H1 (cell line): ENCODE measurements around the gene POLN. TPM values are rescaled to one million over a fixed set of nuclear protein-coding genes. Genes with fewer than 3 reads are reported as not detected.

Experiments used
- CTCF ChIA-PET: fragments of 300-600 bp; sonication (Branson Sonifier 250); formaldehyde crosslinking; loops from one replicate; lab custom pipeline; 2021; ENCODE audit not compliant: partially characterized antibody; lab: Charles Lee
- POLR2A ChIA-PET: fragments of 300-600 bp; sonication (Branson Sonifier 250); formaldehyde crosslinking; loops from one replicate; lab custom pipeline; 2021; ENCODE audit warnings: inconsistent platforms; ENCODE audit not compliant: partially characterized antibody; lab: Charles Lee
- DNase-seq, 2 experiments: peaks; one replicate each; pipeline versions ENCODE4 v3.0.0 to v3.0.0-alpha.2; 2010 to 2022; ENCODE audit warnings: low spot score in 2 of 2, low read depth in 1 of 2, mixed read lengths in 1 of 2
- FAIRE-seq: peaks from 2 replicates; lab custom pipeline; 2011; peaks lifted over from hg19 to GRCh38; lab: Jason Lieb, UNC
- H2AFZ ChIP-seq: 2 replicates; pipeline ENCODE4 v1.8.1; 2012; ENCODE audit warnings: low read length, inconsistent platforms
- H2AK5ac ChIP-seq: 2 replicates; pipeline ENCODE4 v1.6.1; 2013; ENCODE audit warnings: low read depth, low read length
- H2BK120ac ChIP-seq: replicated peaks from 2 replicates; pipeline ENCODE3; 2013; ENCODE audit warnings: low read depth, low read length, inconsistent platforms
- H2BK12ac ChIP-seq: 2 replicates; pipeline ENCODE4 v1.6.1; 2013; ENCODE audit warnings: low read depth, low read length
- H2BK15ac ChIP-seq: 2 replicates; pipeline ENCODE4 v1.6.1; 2013; ENCODE audit warnings: low read length
- H2BK20ac ChIP-seq: 2 replicates; pipeline ENCODE4 v1.6.1; 2013; ENCODE audit warnings: low read length
- H2BK5ac ChIP-seq: 2 replicates; pipeline ENCODE4 v1.6.1; 2013; ENCODE audit warnings: low read depth, low read length
- H3K14ac ChIP-seq: 2 replicates; pipeline ENCODE4 v1.6.1; 2013; ENCODE audit warnings: inconsistent platforms; ENCODE audit not compliant: insufficient read length
- H3K18ac ChIP-seq: 2 replicates; pipeline ENCODE4 v1.6.1; 2013; ENCODE audit warnings: low read length; ENCODE audit errors: extremely low read depth
- H3K23ac ChIP-seq: 2 replicates; pipeline ENCODE4 v1.6.1; 2013; ENCODE audit warnings: inconsistent platforms; ENCODE audit not compliant: insufficient read length
- H3K23me2 ChIP-seq: 2 replicates; pipeline ENCODE4 v1.6.1; 2013; ENCODE audit warnings: low read depth, low read length
- H3K27ac ChIP-seq: 2 replicates; pipeline ENCODE4 v1.6.1; 2011; ENCODE audit warnings: low read depth, low read length, inconsistent platforms
- H3K27me3 ChIP-seq, 4 experiments: replicated peaks in 1 of 4; 1 replicate in 1 of 4; 2 replicates in 3 of 4; pipeline versions ENCODE4 v1.6.1 to v1.8.1; 2011 to 2013; ENCODE audit warnings: low read length in 3 of 4, mild to moderate bottlenecking in 3 of 4, inconsistent platforms in 2 of 4, mixed read lengths in 2 of 4, moderate library complexity in 1 of 4; ENCODE audit not compliant: control insufficient read depth in 3 of 4, insufficient read depth in 3 of 4; ENCODE audit errors: extremely low read depth in 1 of 4
- H3K36me3 ChIP-seq, 4 experiments: 2 replicates each; pipeline versions ENCODE4 v1.6.1 to v1.8.1; 2011 to 2013; ENCODE audit warnings: mild to moderate bottlenecking in 4 of 4, low read length in 3 of 4, moderate library complexity in 2 of 4, control low read depth in 1 of 4, inconsistent platforms in 1 of 4; ENCODE audit not compliant: insufficient read depth in 4 of 4, control insufficient read depth in 2 of 4
- H3K4ac ChIP-seq: replicated peaks from 2 replicates; pipeline ENCODE3; 2013; ENCODE audit warnings: low read length, low read depth, mixed read lengths, inconsistent platforms; ENCODE audit not compliant: insufficient read length
- H3K4me1 ChIP-seq, 4 experiments: replicated peaks in 1 of 4; 1 replicate in 1 of 4; 2 replicates in 3 of 4; pipeline versions ENCODE4 v1.6.1 to v1.8.1; 2011 to 2013; ENCODE audit warnings: low read length in 3 of 4, inconsistent platforms in 2 of 4, mixed read lengths in 1 of 4; ENCODE audit not compliant: insufficient read depth in 4 of 4, control insufficient read depth in 3 of 4
- H3K4me2 ChIP-seq, 2 experiments: 2 replicates each; pipeline versions ENCODE4 v1.6.1 to v1.8.1; 2011 to 2013; ENCODE audit warnings: low read depth in 2 of 2, low read length in 2 of 2, control low read depth in 1 of 2, inconsistent platforms in 1 of 2, mild to moderate bottlenecking in 1 of 2; ENCODE audit not compliant: insufficient read depth in 1 of 2
- H3K4me3 ChIP-seq, 4 experiments: fragments of 200-600, 300-600 bp in 1 of 4; sonication (generic), shearing (Covaris generic), sonication (Bioruptor Twin) in 1 of 4; 2 replicates each; pipeline versions ENCODE4 v1.5.1 to v1.8.1; 2011 to 2016; ENCODE audit warnings: low read length in 4 of 4, low read depth in 3 of 4, control low read depth in 2 of 4, inconsistent platforms in 2 of 4, mild to moderate bottlenecking in 2 of 4, mixed read lengths in 1 of 4, moderate library complexity in 1 of 4; ENCODE audit not compliant: insufficient read depth in 2 of 4; ENCODE audit errors: extremely low read depth in 1 of 4
- H3K56ac ChIP-seq: replicated peaks from 2 replicates; pipeline ENCODE3; 2013; ENCODE audit warnings: low read depth, mild to moderate bottlenecking, mixed read lengths, low read length, inconsistent platforms; ENCODE audit not compliant: insufficient read length
- H3K79me1 ChIP-seq: 2 replicates; pipeline ENCODE4 v1.6.1; 2013; ENCODE audit warnings: low read depth, low read length, control low read depth
- H3K79me2 ChIP-seq, 2 experiments: 2 replicates each; pipeline versions ENCODE4 v1.6.1 to v1.8.1; 2012 to 2013; ENCODE audit warnings: low read length in 2 of 2, mild to moderate bottlenecking in 2 of 2, inconsistent platforms in 1 of 2; ENCODE audit not compliant: insufficient read depth in 2 of 2, control insufficient read depth in 1 of 2
- H3K9ac ChIP-seq, 4 experiments: replicated peaks in 1 of 4; 1 replicate in 1 of 4; 2 replicates in 3 of 4; pipeline versions ENCODE4 v1.6.1 to v1.8.1; 2011 to 2013; ENCODE audit warnings: low read depth in 3 of 4, low read length in 3 of 4, control low read depth in 2 of 4, mild to moderate bottlenecking in 2 of 4, moderate library complexity in 2 of 4, inconsistent platforms in 1 of 4; ENCODE audit errors: extremely low read depth in 1 of 4
- H3K9me3 ChIP-seq, 2 experiments: 2 replicates each; pipeline versions ENCODE4 v1.6.1 to v1.8.1; 2012 to 2013; ENCODE audit warnings: mild to moderate bottlenecking in 2 of 2, moderate library complexity in 2 of 2, control low read depth in 1 of 2, inconsistent platforms in 1 of 2, low read depth in 1 of 2, low read length in 1 of 2, mixed read lengths in 1 of 2; ENCODE audit not compliant: insufficient read depth in 2 of 2
- H4K20me1 ChIP-seq, 2 experiments: replicated peaks in 1 of 2; 2 replicates each; pipeline versions ENCODE3 to v1.8.1; 2011 to 2013; ENCODE audit warnings: inconsistent platforms in 2 of 2, low read length in 2 of 2, mild to moderate bottlenecking in 1 of 2; ENCODE audit not compliant: insufficient read depth in 2 of 2, control insufficient read depth in 1 of 2
- H4K5ac ChIP-seq: 2 replicates; pipeline ENCODE4 v1.6.1; 2013; ENCODE audit warnings: low read length, low read depth, mixed read lengths, inconsistent platforms; ENCODE audit not compliant: insufficient read length
- H4K8ac ChIP-seq: 2 replicates; pipeline ENCODE4 v1.8.0; 2013; ENCODE audit warnings: mild to moderate bottlenecking, moderate library complexity, low read length, inconsistent platforms; ENCODE audit not compliant: insufficient read depth; ENCODE audit errors: extremely low read depth
- H4K91ac ChIP-seq: replicated peaks from 2 replicates; pipeline ENCODE3; 2013; ENCODE audit warnings: low read length, mixed read lengths, inconsistent platforms; ENCODE audit not compliant: insufficient read length
- CEBPB ChIP-seq: IDR thresholded peaks from 2 replicates; pipeline ENCODE4 v1.6.1; 2012; ENCODE audit warnings: low read depth, low read length
- CHD2 ChIP-seq: IDR thresholded peaks from 2 replicates; pipeline ENCODE4 v1.6.1; 2012; ENCODE audit warnings: low read length, improper control_type of control experiment
- CTBP2 ChIP-seq: IDR thresholded peaks from 2 replicates; pipeline ENCODE4 v1.7.0; 2011; ENCODE audit warnings: borderline replicate concordance, mild to moderate bottlenecking, moderate library complexity, mixed read lengths, low read length; ENCODE audit not compliant: insufficient read depth, insufficient read length
- EGR1 ChIP-seq: IDR thresholded peaks from 2 replicates; pipeline ENCODE4 v1.6.1; 2011; ENCODE audit warnings: low read depth, low read length, borderline replicate concordance
- GABPA ChIP-seq: IDR thresholded peaks from 2 replicates; pipeline ENCODE4 v1.6.1; 2011; ENCODE audit warnings: mild to moderate bottlenecking, low read length, moderate library complexity, borderline replicate concordance; ENCODE audit not compliant: insufficient read depth
- JUND ChIP-seq: IDR thresholded peaks from 2 replicates; pipeline ENCODE4 v1.6.1; 2011; ENCODE audit warnings: mild to moderate bottlenecking, improper control_type of control experiment, low read length
- RAD21 ChIP-seq, 2 experiments: IDR thresholded peaks in 1 of 2; conservative IDR thresholded peaks in 1 of 2; 2 replicates each; pipeline ENCODE4 v1.6.1; 2011; ENCODE audit warnings: low read depth in 2 of 2, low read length in 2 of 2, improper control_type of control experiment in 1 of 2, inconsistent platforms in 1 of 2, mild to moderate bottlenecking in 1 of 2, moderate library complexity in 1 of 2
- SIRT6 ChIP-seq: IDR thresholded peaks from one replicate; pipeline ENCODE4 v1.7.1; 2012; ENCODE audit warnings: low read length, inconsistent platforms
- WGBS, 2 experiments: shearing (Covaris generic) in 1 of 2; methylation state at CpG; one replicate each; pipeline versions ENCODE4 v1.1.6 to v1.1.7; 2013 to 2015; ENCODE audit warnings: low lambda C conversion rate in 2 of 2, mixed read lengths in 2 of 2, inconsistent platforms in 1 of 2, low coverage in 1 of 2, missing lambda C conversion rate in 1 of 2; ENCODE audit not compliant: insufficient replicate concordance in 2 of 2, insufficient coverage in 1 of 2, insufficient read length in 1 of 2; ENCODE audit errors: extremely low coverage in 1 of 2, missing lambda C conversion rate in 1 of 2; 5-methylcytosine and 5-hydroxymethylcytosine counted together
- polyA plus RNA-seq, 7 experiments: library from polyadenylated mRNA; depleted of rRNA in 3 of 7; stranded (reverse) in 5 of 7; unstranded in 2 of 7; fragments of >200 nt in 5 of 7; fragments of 200-250 nt in 2 of 7; gene quantifications; 1 replicate in 5 of 7; 2 replicates in 1 of 7; 4 replicates in 1 of 7; pipeline versions ENCODE4 v1.2.1 to v1.2.3, GENCODE V29; 2011 to 2013; ENCODE audit warnings: missing spikeins in 2 of 7, mixed read lengths in 2 of 7
- total RNA-seq: library from RNA; stranded (reverse); fragmentation: NEBNext Ultra II Directional; extraction: Animal tissue kit (Norgen Biotek cat#: 25700); gene quantifications from 2 replicates; pipeline ENCODE4 v1.2.1, GENCODE V29; 2021

POLN gene
- total and polyA plus RNA-seq, 2 of the 8 experiments (the other 6 are each of a cell fraction or from before 2014, with no cell fraction given): 0.98 to 1.5 TPM

DNA sequence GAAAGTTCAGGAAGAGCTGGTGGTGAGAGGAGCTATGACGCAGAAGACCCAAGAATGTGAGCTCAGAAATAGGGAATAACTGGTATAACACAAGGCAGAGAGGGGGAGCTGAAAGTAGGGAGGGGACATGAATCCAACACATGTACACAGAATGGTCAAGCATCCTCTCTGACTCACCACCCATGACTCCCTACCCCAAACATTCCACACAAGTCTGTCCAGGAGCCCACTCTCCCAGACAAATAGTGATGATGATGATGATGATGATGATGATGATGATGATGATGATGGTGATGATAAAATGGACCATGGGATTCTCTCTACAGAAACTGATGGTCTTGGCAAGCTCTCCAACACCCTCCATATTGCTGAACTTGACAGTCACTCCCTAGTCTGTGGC lies 136.4 kb downstream of the POLN start:
- no peak overlapping the region for H2AFZ ChIP-seq
- DNase-seq (no peak), FAIRE-seq (no peak)
- H4K91ac ChIP-seq: no peak overlapping the region
- WGBS, 2 experiments: 90% methylated on average over 1 of the region's 1 CpG; no CpG with 5 or more reads in 1 of the 2 experiments
- H3K4ac ChIP-seq: no peak overlapping the region
- no peak overlapping the region for H3K27ac ChIP-seq
- H2BK12ac ChIP-seq: no peak overlapping the region
- no peak overlapping the region for H2AK5ac ChIP-seq
- H2BK5ac ChIP-seq: no peak overlapping the region
- no peak overlapping the region for H3K4me2 ChIP-seq
- POLR2A ChIA-PET: no interaction called here
- no peak overlapping the region for H3K56ac ChIP-seq
- H3K27me3 ChIP-seq: no peaks in the 10 kb centered on the region
- CTCF ChIA-PET: interaction anchor here (0.6 to 0.7 kb wide), 2 partner anchors 11 to 32 kb away, joined by 3 read pairs; no protein-coding TSS in a partner anchor
- no peak overlapping the region for H3K23ac ChIP-seq
- H3K9ac ChIP-seq: no peak overlapping the region
- no peak overlapping the region for H4K5ac ChIP-seq
- H4K20me1 ChIP-seq: no peaks in the 10 kb centered on the region
- H3K18ac ChIP-seq: no peak overlapping the region
- no peak overlapping the region for H2BK20ac ChIP-seq
- H3K23me2 ChIP-seq: no peaks in the 10 kb centered on the region; the same call in 1 of the 2 replicates
- no peaks in the 10 kb centered on the region for H3K36me3 ChIP-seq
- H4K8ac ChIP-seq: no peak overlapping the region
- no peaks in the 10 kb centered on the region for H3K79me2 ChIP-seq
- H2BK120ac ChIP-seq: no peak overlapping the region
- H2BK15ac ChIP-seq: no peak overlapping the region
- no peaks in the 10 kb centered on the region for H3K9me3 ChIP-seq
- H3K4me1 ChIP-seq: no peaks in the 10 kb centered on the region
- H3K4me3 ChIP-seq: no peak overlapping the region
- no peaks in the 10 kb centered on the region; the same call in 1 of the 2 replicates for H3K79me1 ChIP-seq
- no peak overlapping the region for H3K14ac ChIP-seq
- no peak for TF ChIP-seq CTBP2
- TF ChIP-seq JUND: no peak
- TF ChIP-seq CEBPB: no peak
- no peak for TF ChIP-seq RAD21 (IDR thresholded peaks at IDR 0.05 in 1 of 2, conservative IDR thresholded peaks at IDR 0.05 in 1 of 2; ENCODE audit: low read depth in 2 of 2, low read length in 2 of 2)
- TF ChIP-seq SIRT6: no peak
- TF ChIP-seq CHD2: no peak
- TF ChIP-seq GABPA: no peak
- TF ChIP-seq EGR1: no peak
